Large intestine (tissue), 12 donors: ENCODE data around the gene TRIM56. TPM values are rescaled to one million over a fixed set of nuclear protein-coding genes. Genes with fewer than 3 reads are reported as not detected.
"Not testable (repeated sequence)": the region's sequence is repeated elsewhere in the genome, so short reads cannot be mapped to it uniquely, and the experiment has no call there.

Experiments
- DNase-seq, 2 donors: peaks; one replicate each; pipeline versions ENCODE4 v3.0.0 to v3.0.0-alpha.2; 2013
- H3K27ac ChIP-seq: one replicate; pipeline ENCODE4 v1.5.1; 2013; ENCODE audit warnings: low read length
- H3K27me3 ChIP-seq: 2 replicates; pipeline ENCODE4 v1.6.1; 2013; ENCODE audit warnings: low read length; ENCODE audit not compliant: control insufficient read depth, insufficient read depth
- H3K36me3 ChIP-seq: 2 replicates; pipeline ENCODE4 v1.6.1; 2013; ENCODE audit warnings: low read length; ENCODE audit not compliant: control insufficient read depth, insufficient read depth
- H3K4me1 ChIP-seq: one replicate; pipeline ENCODE4 v1.6.1; 2013; ENCODE audit warnings: low read length; ENCODE audit not compliant: control insufficient read depth, insufficient read depth
- H3K4me3 ChIP-seq: one replicate; pipeline ENCODE4 v1.5.1; 2013; ENCODE audit warnings: low read length
- H3K9me3 ChIP-seq: one replicate; pipeline ENCODE4 v1.6.1; 2013; ENCODE audit warnings: mild to moderate bottlenecking, low read depth, low read length, moderate library complexity; ENCODE audit not compliant: control insufficient read depth
- WGBS: methylation state at CpG from one replicate; pipeline ENCODE4 v1.1.5; 2013; ENCODE audit warnings: low lambda C conversion rate; ENCODE audit not compliant: insufficient coverage; 5-methylcytosine and 5-hydroxymethylcytosine counted together
- long read RNA-seq, 11 donors: transcript quantifications; one replicate each; lab custom pipeline, GENCODE V29; 2026
- polyA plus RNA-seq: library from polyadenylated mRNA; unstranded; fragments of 120-200 nt; gene quantifications from one replicate; pipeline ENCODE4 v1.2.1, GENCODE V29; 2013

Gene TRIM56, protein sequence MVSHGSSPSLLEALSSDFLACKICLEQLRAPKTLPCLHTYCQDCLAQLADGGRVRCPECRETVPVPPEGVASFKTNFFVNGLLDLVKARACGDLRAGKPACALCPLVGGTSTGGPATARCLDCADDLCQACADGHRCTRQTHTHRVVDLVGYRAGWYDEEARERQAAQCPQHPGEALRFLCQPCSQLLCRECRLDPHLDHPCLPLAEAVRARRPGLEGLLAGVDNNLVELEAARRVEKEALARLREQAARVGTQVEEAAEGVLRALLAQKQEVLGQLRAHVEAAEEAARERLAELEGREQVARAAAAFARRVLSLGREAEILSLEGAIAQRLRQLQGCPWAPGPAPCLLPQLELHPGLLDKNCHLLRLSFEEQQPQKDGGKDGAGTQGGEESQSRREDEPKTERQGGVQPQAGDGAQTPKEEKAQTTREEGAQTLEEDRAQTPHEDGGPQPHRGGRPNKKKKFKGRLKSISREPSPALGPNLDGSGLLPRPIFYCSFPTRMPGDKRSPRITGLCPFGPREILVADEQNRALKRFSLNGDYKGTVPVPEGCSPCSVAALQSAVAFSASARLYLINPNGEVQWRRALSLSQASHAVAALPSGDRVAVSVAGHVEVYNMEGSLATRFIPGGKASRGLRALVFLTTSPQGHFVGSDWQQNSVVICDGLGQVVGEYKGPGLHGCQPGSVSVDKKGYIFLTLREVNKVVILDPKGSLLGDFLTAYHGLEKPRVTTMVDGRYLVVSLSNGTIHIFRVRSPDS
- 25.6 TPM for polyA plus RNA-seq
- long read RNA-seq, donor 1, full-length matches to known transcripts = 2 of 2 reads
- long read RNA-seq, donor 1, partial matches to known transcripts = 0 of 2 reads
- long read RNA-seq, donor 1, other reads (novel, unspliced or antisense) = 0 of 2 reads
- long read RNA-seq, donor 2, full-length matches to known transcripts = 8 of 73 reads
- long read RNA-seq, donor 2, partial matches to known transcripts = 50 of 73 reads
- long read RNA-seq, donor 2, other reads (novel, unspliced or antisense) = 15 of 73 reads
- long read RNA-seq, donor 3, full-length matches to known transcripts = 5 of 5 reads
- long read RNA-seq, donor 3, partial matches to known transcripts = 0 of 5 reads
- long read RNA-seq, donor 3, other reads (novel, unspliced or antisense) = 0 of 5 reads
- long read RNA-seq, donor 4, full-length matches to known transcripts = 3 of 3 reads
- long read RNA-seq, donor 4, partial matches to known transcripts = 0 of 3 reads
- long read RNA-seq, donor 4, other reads (novel, unspliced or antisense) = 0 of 3 reads
- long read RNA-seq, donor 5, full-length matches to known transcripts = 2 of 2 reads
- long read RNA-seq, donor 5, partial matches to known transcripts = 0 of 2 reads
- long read RNA-seq, donor 5, other reads (novel, unspliced or antisense) = 0 of 2 reads
- long read RNA-seq, donor 6, full-length matches to known transcripts = 5 of 5 reads
- long read RNA-seq, donor 6, partial matches to known transcripts = 0 of 5 reads
- long read RNA-seq, donor 6, other reads (novel, unspliced or antisense) = 0 of 5 reads
- long read RNA-seq, donor 7, full-length matches to known transcripts = 3 of 3 reads
- long read RNA-seq, donor 7, partial matches to known transcripts = 0 of 3 reads
- long read RNA-seq, donor 7, other reads (novel, unspliced or antisense) = 0 of 3 reads
- long read RNA-seq, donor 8, full-length matches to known transcripts = 6 of 21 reads
- long read RNA-seq, donor 8, partial matches to known transcripts = 15 of 21 reads
- long read RNA-seq, donor 8, other reads (novel, unspliced or antisense) = 0 of 21 reads
- long read RNA-seq, donor 9, full-length matches to known transcripts = 2 of 2 reads
- long read RNA-seq, donor 9, partial matches to known transcripts = 0 of 2 reads
- long read RNA-seq, donor 9, other reads (novel, unspliced or antisense) = 0 of 2 reads
- long read RNA-seq, donor 10, full-length matches to known transcripts = 5 of 30 reads
- long read RNA-seq, donor 10, partial matches to known transcripts = 25 of 30 reads
- long read RNA-seq, donor 10, other reads (novel, unspliced or antisense) = 0 of 30 reads
- long read RNA-seq, donor 11, full-length matches to known transcripts = 2 of 9 reads
- long read RNA-seq, donor 11, partial matches to known transcripts = 7 of 9 reads
- long read RNA-seq, donor 11, other reads (novel, unspliced or antisense) = 0 of 9 reads

DNA sequence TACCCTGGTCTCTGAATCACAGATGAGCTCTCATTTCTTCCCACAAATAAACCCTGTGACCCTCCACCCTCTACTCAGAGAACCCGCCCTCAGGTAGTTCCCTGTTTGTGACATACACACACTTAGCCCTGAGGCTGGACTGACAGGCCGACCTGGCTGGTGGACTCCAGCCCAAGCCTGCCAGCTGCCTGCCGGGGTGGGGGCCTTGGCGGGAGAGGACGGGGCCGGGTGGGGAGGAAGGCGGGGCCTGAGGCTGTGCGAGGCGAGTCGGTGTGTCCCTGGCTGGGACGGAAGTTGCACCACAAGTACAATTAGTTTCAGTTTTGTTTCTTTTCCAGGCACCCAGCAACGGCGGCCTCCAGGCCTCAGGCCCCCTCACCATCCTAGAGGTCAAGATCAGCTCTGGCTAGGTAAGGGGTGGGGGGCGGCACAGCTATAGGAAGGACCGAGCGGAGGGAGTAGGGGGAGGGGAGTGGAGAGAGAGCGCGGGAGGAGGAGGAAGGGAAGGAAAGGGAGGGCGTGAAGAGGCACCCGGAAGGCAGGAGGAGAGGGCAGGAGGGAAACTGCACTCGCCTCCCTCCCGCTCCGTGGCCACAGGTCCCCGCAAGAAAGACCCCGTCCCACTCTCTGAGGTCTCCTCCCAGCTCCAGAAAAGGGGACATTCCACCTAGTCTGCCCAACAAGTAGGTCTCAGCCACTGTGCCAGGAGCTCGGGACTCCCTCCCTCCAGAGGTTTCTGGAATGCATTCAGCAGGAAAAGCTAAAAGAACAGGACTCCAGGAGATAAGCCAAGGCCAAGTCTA lies at the start of gene TRIM56:
TSS of gene TRIM56 (plus strand) at position 320 of the 803 bp plus-strand sequence. CDS start 1,832 bp downstream, outside the sequence.
- H3K27ac ChIP-seq = peak within 1 kb of the TSS; percentile 98
- peaks cover 33% of the 10 kb centered on the region for H3K36me3 ChIP-seq
- H3K4me3 ChIP-seq = peak within 1 kb of the TSS; percentile 91
- H3K4me1 ChIP-seq = peaks cover 21% of the 10 kb centered on the region
- H3K9me3 ChIP-seq = peaks cover 3% of the 10 kb centered on the region
- DNase-seq = peak; percentile 92 to 96
- WGBS = no CpG with 5 or more reads among the region's 26 CpGs
- no peaks in the 10 kb centered on the region for H3K27me3 ChIP-seq

DNA sequence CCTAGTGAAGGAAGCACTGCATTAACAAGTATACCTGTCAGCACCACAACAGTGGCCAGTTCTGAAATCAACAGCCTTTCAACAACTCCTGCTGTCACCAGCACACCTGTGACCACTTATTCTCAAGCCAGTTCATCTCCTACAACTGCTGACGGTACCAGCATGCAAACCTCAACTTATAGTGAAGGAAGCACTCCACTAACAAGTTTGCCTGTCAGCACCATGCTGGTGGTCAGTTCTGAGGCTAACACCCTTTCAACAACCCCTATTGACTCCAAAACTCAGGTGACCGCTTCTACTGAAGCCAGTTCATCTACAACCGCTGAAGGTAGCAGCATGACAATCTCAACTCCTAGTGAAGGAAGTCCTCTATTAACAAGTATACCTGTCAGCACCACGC lies 49.3 kb upstream of the TRIM56 start:
- no peak overlapping the region for H3K4me3 ChIP-seq
- H3K27ac ChIP-seq = no peak overlapping the region
- peaks cover 18% of the 10 kb centered on the region for H3K9me3 ChIP-seq
- no peaks in the 10 kb centered on the region for H3K27me3 ChIP-seq
- WGBS = no CpG with 5 or more reads among the region's 4 CpGs
- no peak for DNase-seq
- no peaks in the 10 kb centered on the region for H3K4me1 ChIP-seq
- H3K36me3 ChIP-seq = peaks cover 98% of the 10 kb centered on the region

DNA sequence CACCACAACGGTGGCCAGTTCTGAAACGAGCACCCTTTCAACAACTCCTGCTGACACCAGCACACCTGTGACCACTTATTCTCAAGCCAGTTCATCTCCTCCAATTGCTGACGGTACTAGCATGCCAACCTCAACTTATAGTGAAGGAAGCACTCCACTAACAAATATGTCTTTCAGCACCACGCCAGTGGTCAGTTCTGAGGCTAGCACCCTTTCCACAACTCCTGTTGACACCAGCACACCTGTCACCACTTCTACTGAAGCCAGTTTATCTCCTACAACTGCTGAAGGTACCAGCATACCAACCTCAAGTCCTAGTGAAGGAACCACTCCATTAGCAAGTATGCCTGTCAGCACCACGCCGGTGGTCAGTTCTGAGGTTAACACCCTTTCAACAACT lies 44.0 kb upstream of the TRIM56 start:
- WGBS = no CpG with 5 or more reads among the region's 6 CpGs
- not testable (repeated sequence) for H3K27me3 ChIP-seq, H3K4me3 ChIP-seq, H3K27ac ChIP-seq, H3K4me1 ChIP-seq, DNase-seq
- Histone ChIP-seq H3K9me3 (peaks cover 14% of the 10 kb centered on the region), H3K36me3 (peaks cover 80% of the 10 kb centered on the region)

DNA sequence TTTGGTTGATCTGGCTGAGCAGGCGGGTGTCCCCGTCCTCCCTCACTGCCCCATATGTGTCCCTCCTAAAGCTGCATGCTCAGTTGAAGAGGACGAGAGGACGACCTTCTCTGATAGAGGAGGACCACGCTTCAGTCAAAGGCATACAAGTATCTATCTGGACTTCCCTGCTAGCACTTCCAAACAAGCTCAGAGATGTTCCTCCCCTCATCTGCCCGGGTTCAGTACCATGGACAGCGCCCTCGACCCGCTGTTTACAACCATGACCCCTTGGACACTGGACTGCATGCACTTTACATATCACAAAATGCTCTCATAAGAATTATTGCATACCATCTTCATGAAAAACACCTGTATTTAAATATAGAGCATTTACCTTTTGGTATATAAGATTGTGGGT lies 26.9 kb upstream of the TRIM56 start:
- H3K4me3 ChIP-seq = no peak overlapping the region

DNA sequence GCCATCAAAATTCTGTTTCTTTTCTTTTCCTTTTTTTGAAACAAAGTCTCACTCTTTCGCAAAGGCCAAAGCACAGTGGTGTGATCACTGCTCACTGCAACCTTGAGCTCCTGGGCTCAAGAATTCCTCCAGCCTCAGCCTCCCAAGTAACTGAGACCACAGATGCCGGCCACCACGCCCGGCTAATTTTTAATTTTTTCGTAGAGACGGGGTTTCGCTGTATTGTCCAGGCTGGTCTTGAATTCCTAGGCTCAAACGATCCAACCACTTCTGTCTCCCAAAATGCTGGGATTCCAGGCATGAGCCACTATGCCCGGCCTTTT lies 25.7 kb upstream of the TRIM56 start:
- Histone ChIP-seq H3K27me3 (peaks cover 6% of the 10 kb centered on the region), H3K9me3 (peaks cover 3% of the 10 kb centered on the region), H3K4me3 (no peak overlapping the region), H3K27ac (no peak overlapping the region), H3K36me3 (peaks cover 15% of the 10 kb centered on the region), H3K4me1 (no peaks in the 10 kb centered on the region)
- WGBS = 20% methylated on average over 4 of the region's 9 CpGs
- DNase-seq = no peak

More for the DNA sequence above, 26.9 kb upstream of the TRIM56 start:
- peaks cover 20% of the 10 kb centered on the region for H3K36me3 ChIP-seq
- no peaks in the 10 kb centered on the region for H3K4me1 ChIP-seq
- DNase-seq = peak in 1 of 2 donors; percentile 36
- no peaks in the 10 kb centered on the region for H3K27me3 ChIP-seq
- peaks cover 3% of the 10 kb centered on the region for H3K9me3 ChIP-seq
- H3K27ac ChIP-seq = no peak overlapping the region
- no CpG with 5 or more reads among the region's 9 CpGs for WGBS

DNA sequence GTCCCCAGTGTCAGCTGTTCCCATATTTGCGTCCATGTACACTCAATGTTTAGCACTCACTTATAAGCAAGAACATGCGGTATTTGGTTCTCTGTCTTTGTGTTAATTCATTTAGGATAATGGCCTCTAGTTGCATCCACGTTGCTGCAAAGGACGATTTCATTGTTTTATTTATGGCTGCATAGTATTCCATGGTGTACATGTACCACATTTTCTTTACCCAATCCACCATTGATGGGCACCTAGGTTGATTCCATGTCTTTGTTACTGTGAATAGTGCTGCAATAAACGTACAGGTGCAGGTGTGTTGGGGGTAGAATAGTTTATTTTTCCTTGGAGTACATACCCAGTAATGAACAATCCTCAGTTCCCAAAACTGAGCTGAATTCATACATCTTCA lies 24.3 kb upstream of the TRIM56 start:
- DNase-seq = no peak
- Histone ChIP-seq H3K36me3 (peaks cover 12% of the 10 kb centered on the region), H3K4me3 (no peak overlapping the region), H3K27me3 (peaks cover 6% of the 10 kb centered on the region), H3K4me1 (no peaks in the 10 kb centered on the region), H3K27ac (no peak overlapping the region), H3K9me3 (peaks cover 3% of the 10 kb centered on the region)
- no CpG with 5 or more reads among the region's 5 CpGs for WGBS

DNA sequence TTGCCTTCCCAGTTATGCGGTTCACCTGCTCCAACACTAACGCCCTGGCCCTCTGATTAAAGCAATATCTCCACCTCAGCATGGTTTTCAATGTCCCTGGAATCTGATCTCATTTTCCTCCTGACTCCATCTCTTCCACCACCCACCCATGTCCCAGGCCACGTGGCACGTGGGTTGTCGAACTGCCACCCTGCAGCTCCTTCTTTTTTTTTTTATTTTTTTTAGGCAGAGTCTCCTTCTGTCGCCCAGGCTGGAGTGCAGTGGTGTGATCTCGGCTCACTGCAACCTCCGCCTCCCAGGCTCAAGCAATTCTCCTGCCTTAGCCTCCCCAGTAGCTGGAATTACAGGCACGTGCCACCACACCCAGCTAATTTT lies 21.1 kb upstream of the TRIM56 start:
- H3K27ac ChIP-seq, H3K4me3 ChIP-seq, H3K36me3 ChIP-seq, H3K4me1 ChIP-seq, DNase-seq, H3K9me3 ChIP-seq: not testable (repeated sequence)
- H3K27me3 ChIP-seq = peaks cover 21% of the 10 kb centered on the region
- WGBS = 100% methylated on average over 2 of the region's 9 CpGs

DNA sequence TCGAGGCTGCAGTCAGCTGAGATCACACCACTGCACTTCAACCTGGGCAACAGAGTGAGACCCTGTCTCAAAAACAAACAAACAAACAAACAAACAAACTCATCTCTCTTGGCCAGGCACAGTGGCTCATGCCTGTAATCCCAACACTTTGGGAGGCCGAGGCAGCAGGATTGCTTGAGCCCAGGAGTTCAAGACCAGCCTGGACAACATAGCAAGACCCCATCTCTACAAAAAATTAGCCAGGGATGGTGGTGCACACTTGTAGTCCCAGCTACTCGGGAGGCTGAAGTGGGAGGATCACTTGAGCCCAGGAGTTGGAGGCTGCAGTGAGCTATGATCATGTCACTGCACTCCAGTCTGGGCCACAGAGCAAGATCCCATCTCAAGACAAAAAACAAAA lies 20.1 kb upstream of the TRIM56 start:
- not testable (repeated sequence) for H3K27ac ChIP-seq
- H3K27me3 ChIP-seq = peaks cover 21% of the 10 kb centered on the region

More for the DNA sequence above, 20.1 kb upstream of the TRIM56 start:
- not testable (repeated sequence) for H3K36me3 ChIP-seq, H3K9me3 ChIP-seq, H3K4me1 ChIP-seq, H3K4me3 ChIP-seq, DNase-seq
- WGBS = no CpG with 5 or more reads among the region's 3 CpGs
